K562 (cell line): ENCODE data around the gene MYMX. TPM values are rescaled to one million over a fixed set of nuclear protein-coding genes. Genes with fewer than 3 reads are reported as not detected.

Experiments used
- ARID1B ChIP-seq: fragments of 450-650 bp; IDR thresholded peaks from 2 replicates; pipeline ENCODE4 v1.6.1; 2016; ENCODE audit warnings: antibody characterized with exemption, mild to moderate bottlenecking, inconsistent platforms
- ARNT ChIP-seq, 2 experiments: fragments of 450-650 bp; IDR thresholded peaks; 2 replicates each; pipeline ENCODE4 v1.6.1; 2016; ENCODE audit warnings: mild to moderate bottlenecking in 1 of 2
- ATF1 ChIP-seq, 2 experiments: fragments of 450-650 bp in 1 of 2; IDR thresholded peaks; 2 replicates each; pipeline ENCODE4 v1.6.1; 2016; ENCODE audit warnings: missing compliant biosample characterization in 1 of 2, missing genetic modification characterization in 1 of 2
- CC2D1A ChIP-seq: fragments of 450-650 bp; IDR thresholded peaks from 2 replicates; pipeline ENCODE4 v1.6.1; 2017; ENCODE audit warnings: mild to moderate bottlenecking
- CREM ChIP-seq: IDR thresholded peaks from 2 replicates; pipeline ENCODE4 v1.6.1; 2014; ENCODE audit warnings: antibody characterized with exemption, low read depth
- ETV5 ChIP-seq: sonication (generic); formaldehyde crosslinking; IDR thresholded peaks from 2 replicates; pipeline ENCODE4 v1.4.0; 2020; ENCODE audit warnings: low read depth, mild to moderate bottlenecking, missing genetic modification reagents
- FIP1L1 ChIP-seq: fragments of 200-400 bp; formaldehyde crosslinking; IDR thresholded peaks from 2 replicates; pipeline ENCODE4 v1.6.1; 2018; ENCODE audit warnings: mild to moderate bottlenecking, low read depth, low read length; ENCODE audit not compliant: poor library complexity, severe bottlenecking
- HDGF ChIP-seq: fragments of 450-650 bp; IDR thresholded peaks from 2 replicates; pipeline ENCODE4 v1.6.1; 2016
- JUND ChIP-seq, 2 experiments: IDR thresholded peaks; 2 replicates in 1 of 2; 3 replicates in 1 of 2; pipeline ENCODE4 v1.6.1; 2011; ENCODE audit warnings: borderline replicate concordance in 2 of 2, low read depth in 2 of 2, low read length in 2 of 2, improper control_type of control experiment in 1 of 2, missing biosample characterization in 1 of 2, missing genetic modification characterization in 1 of 2, missing genetic modification reagents in 1 of 2
- KDM1A ChIP-seq, 2 experiments: fragments of 450-650 bp; IDR thresholded peaks; 2 replicates each; pipeline ENCODE4 v1.6.1; 2016; ENCODE audit warnings: mild to moderate bottlenecking in 2 of 2
- MAFK ChIP-seq: IDR thresholded peaks from 2 replicates; pipeline ENCODE4 v1.6.1; 2011; ENCODE audit warnings: low read length, improper control_type of control experiment
- MCM2 ChIP-seq: fragments of 450-650 bp; IDR thresholded peaks from 2 replicates; pipeline ENCODE4 v1.6.1; 2017; ENCODE audit warnings: low read depth, mild to moderate bottlenecking
- MCM5 ChIP-seq: fragments of 450-650 bp; IDR thresholded peaks from 2 replicates; pipeline ENCODE4 v1.6.1; 2016; ENCODE audit warnings: low read depth
- NKRF ChIP-seq: fragments of 450-650 bp; IDR thresholded peaks from 2 replicates; pipeline ENCODE4 v1.6.1; 2016; ENCODE audit warnings: borderline replicate concordance
- RAD21 ChIP-seq, 2 experiments: fragments of 250-450 bp in 1 of 2; fragments of 450-650 bp in 1 of 2; sonication (Bioruptor Pico) in 1 of 2; formaldehyde crosslinking in 1 of 2; IDR thresholded peaks in 1 of 2; conservative IDR thresholded peaks in 1 of 2; 2 replicates each; pipeline versions ENCODE4 v1.4.0 to v1.8.0; 2020 to 2022; ENCODE audit warnings: mild to moderate bottlenecking in 2 of 2, moderate library complexity in 1 of 2
- RB1 ChIP-seq: fragments of 450-650 bp; IDR thresholded peaks from 2 replicates; pipeline ENCODE4 v1.6.1; 2017; ENCODE audit warnings: low read depth, mild to moderate bottlenecking
- RBM25 ChIP-seq: fragments of 200-400 bp; formaldehyde crosslinking; IDR thresholded peaks from 2 replicates; pipeline ENCODE4 v1.6.1; 2018; ENCODE audit warnings: low read length, low read depth, moderate library complexity; ENCODE audit not compliant: severe bottlenecking
- SIX5 ChIP-seq, 2 experiments: IDR thresholded peaks; 2 replicates each; pipeline ENCODE4 v1.6.1; 2011; ENCODE audit warnings: low read length in 2 of 2, borderline replicate concordance in 1 of 2, low read depth in 1 of 2, mild to moderate bottlenecking in 1 of 2, moderate library complexity in 1 of 2; ENCODE audit not compliant: insufficient read depth in 1 of 2
- SMARCE1 ChIP-seq: fragments of 450-650 bp; IDR thresholded peaks from 2 replicates; pipeline ENCODE4 v1.7.1; 2016; ENCODE audit warnings: mild to moderate bottlenecking
- SMC3 ChIP-seq: conservative IDR thresholded peaks from 2 replicates; pipeline ENCODE4 v1.6.1; 2011; ENCODE audit warnings: low read depth, low read length, improper control_type of control experiment; ENCODE audit not compliant: insufficient read depth
- TCF7 ChIP-seq: sonication (generic); IDR thresholded peaks from 2 replicates; pipeline ENCODE4 v1.6.1; 2016; ENCODE audit warnings: antibody characterized with exemption, borderline replicate concordance
- ZNF384 ChIP-seq: IDR thresholded peaks from 2 replicates; pipeline ENCODE4 v1.6.1; 2012; ENCODE audit warnings: low read depth, low read length, improper control_type of control experiment
- ZNF589 ChIP-seq: fragments of 200-800 bp; sonication (Bioruptor generic); IDR thresholded peaks from 2 replicates; pipeline ENCODE4 v1.6.1; 2016; ENCODE audit warnings: low read depth, missing genetic modification characterization, missing compliant biosample characterization
- polyA plus RNA-seq, 8 experiments: library from polyadenylated mRNA; depleted of rRNA in 4 of 8; stranded (reverse) in 5 of 8; unstranded in 3 of 8; fragments of >200 nt; fragmentation: Nextera tagmentation in 2 of 8; fragmentation: Illumina TruSeq in 1 of 8; extraction: Ambion mirVana in 2 of 8; extraction: Trizol in 1 of 8; gene quantifications; 2 replicates each; pipeline versions ENCODE4 v1.2.1 to v1.2.3, GENCODE V29; 2011 to 2014; ENCODE audit warnings: inconsistent platforms in 1 of 8, missing spikeins in 1 of 8
- total RNA-seq, 7 experiments: library from RNA; depleted of rRNA in 6 of 7; stranded (reverse); fragments of >200 nt in 6 of 7; fragmentation: Illumina TruSeq in 2 of 7; extraction: Trizol in 2 of 7; gene quantifications; 2 replicates each; pipeline versions ENCODE4 v1.2.1 to v1.2.3, GENCODE V29; 2011 to 2021; ENCODE audit warnings: low replicate concordance in 1 of 7

Gene MYMX
- total and polyA plus RNA-seq, 9 of the 15 experiments (the other 6 are each of a cell fraction or from before 2014, with no cell fraction given): 0.12 TPM; not detected in 8

GRCh38 chr6:44172731-44173500, 43.8 kb upstream of the MYMX start (continued):
- 0 out of 2 replicates have a peak, but pooled peaks have one; percentile 32 for TF ChIP-seq ARID1B
- TF ChIP-seq MCM2: no peak
- no peak for TF ChIP-seq MCM5
- 0 out of 2 replicates have a peak, but pooled peaks have one; percentile 9 for TF ChIP-seq NKRF
- TF ChIP-seq SMARCE1: no peak
- TF ChIP-seq TCF7: no peak
- TF ChIP-seq FIP1L1: no peak
- TF ChIP-seq RAD21 (CRISPR knock-in tag; conservative IDR thresholded peaks at IDR 0.05 in 1 of 2, IDR thresholded peaks at IDR 0.05 in 1 of 2): peak; percentile 97 to 99
- no peak for TF ChIP-seq ATF1 (CRISPR knock-in tag; IDR thresholded peaks at IDR 0.05)
- TF ChIP-seq ATF1 (tag; IDR thresholded peaks at IDR 0.05): peak; percentile 75
- peak; percentile 90 for TF ChIP-seq RB1
- TF ChIP-seq CC2D1A: peak; percentile 90; the same call in 1 of the 2 replicates
- peak; percentile 26; the same call in 1 of the 2 replicates for TF ChIP-seq MAFK
- peak; percentile 90 for TF ChIP-seq RBM25
- 0 out of 2 replicates have a peak, but pooled peaks have one; percentile 42 for TF ChIP-seq ZNF384
- TF ChIP-seq JUND (IDR thresholded peaks at IDR 0.05; ENCODE audit: borderline replicate concordance, low read depth, low read length): peak; percentile 76; the same call in 1 of the 2 replicates
- TF ChIP-seq JUND (tag; IDR thresholded peaks at IDR 0.05; ENCODE audit: borderline replicate concordance, low read depth, low read length): peak; percentile 71; the same call in 2 of the 3 replicates
- TF ChIP-seq ARNT (IDR thresholded peaks at IDR 0.05): no peak
- TF ChIP-seq ETV5 (CRISPR knock-in tag): 0 out of 2 replicates have a peak, but pooled peaks have one; percentile 26
- TF ChIP-seq ZNF589 (CRISPR knock-in tag): no peak
- no peak for TF ChIP-seq SIX5 (IDR thresholded peaks at IDR 0.05; ENCODE audit: borderline replicate concordance in 1 of 2, insufficient read depth in 1 of 2, low read depth in 1 of 2, low read length in 2 of 2)
- 0 out of 4 replicates have a peak, but pooled peaks of 1 of the 2 experiments have one; percentile 34 for TF ChIP-seq KDM1A (IDR thresholded peaks at IDR 0.05)
- TF ChIP-seq SMC3: peak; percentile 95
- TF ChIP-seq CREM: peak; percentile 75
- peak; percentile 79; the same call in 1 of the 2 replicates for TF ChIP-seq HDGF
